ENCODE measurements around the gene SPTB.

DNA sequence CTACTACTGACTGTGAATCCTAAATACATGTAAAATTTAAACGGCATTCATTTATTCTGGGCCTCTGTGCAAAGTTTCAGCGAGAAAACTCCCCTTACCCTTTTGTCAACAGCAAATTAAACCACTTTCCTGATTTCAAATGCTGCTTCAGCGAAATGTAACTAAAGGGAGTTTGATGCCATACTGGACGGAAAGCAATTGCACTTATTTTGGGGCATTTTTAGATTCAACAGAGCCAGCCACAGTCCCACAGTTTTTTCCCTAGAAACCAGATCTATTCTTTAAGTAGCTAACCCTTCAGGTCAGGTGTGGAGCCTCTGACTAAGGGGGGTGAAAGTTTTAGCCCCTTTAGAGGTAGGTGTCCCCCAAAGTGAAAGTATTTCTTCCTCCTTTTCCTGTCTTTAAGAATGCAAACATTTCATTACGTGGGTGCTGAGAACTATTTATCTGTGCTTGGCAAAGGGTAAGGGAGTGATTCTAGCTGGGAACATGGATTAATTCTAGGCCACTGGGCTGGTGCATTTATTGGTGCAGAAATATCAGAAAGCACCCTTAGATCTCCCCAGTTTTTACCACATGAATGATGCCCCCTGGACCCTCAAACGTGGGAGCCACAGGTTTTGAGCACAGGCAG is 72.7 kb downstream of the SPTB start:
- TF ChIP-seq POLR2A (IDR thresholded peaks at IDR 0.05), result no peak
- TF ChIP-seq, protein P1, sequence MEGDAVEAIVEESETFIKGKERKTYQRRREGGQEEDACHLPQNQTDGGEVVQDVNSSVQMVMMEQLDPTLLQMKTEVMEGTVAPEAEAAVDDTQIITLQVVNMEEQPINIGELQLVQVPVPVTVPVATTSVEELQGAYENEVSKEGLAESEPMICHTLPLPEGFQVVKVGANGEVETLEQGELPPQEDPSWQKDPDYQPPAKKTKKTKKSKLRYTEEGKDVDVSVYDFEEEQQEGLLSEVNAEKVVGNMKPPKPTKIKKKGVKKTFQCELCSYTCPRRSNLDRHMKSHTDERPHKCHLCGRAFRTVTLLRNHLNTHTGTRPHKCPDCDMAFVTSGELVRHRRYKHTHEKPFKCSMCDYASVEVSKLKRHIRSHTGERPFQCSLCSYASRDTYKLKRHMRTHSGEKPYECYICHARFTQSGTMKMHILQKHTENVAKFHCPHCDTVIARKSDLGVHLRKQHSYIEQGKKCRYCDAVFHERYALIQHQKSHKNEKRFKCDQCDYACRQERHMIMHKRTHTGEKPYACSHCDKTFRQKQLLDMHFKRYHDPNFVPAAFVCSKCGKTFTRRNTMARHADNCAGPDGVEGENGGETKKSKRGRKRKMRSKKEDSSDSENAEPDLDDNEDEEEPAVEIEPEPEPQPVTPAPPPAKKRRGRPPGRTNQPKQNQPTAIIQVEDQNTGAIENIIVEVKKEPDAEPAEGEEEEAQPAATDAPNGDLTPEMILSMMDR (IDR thresholded peaks at IDR 0.05), result no peak
